Measurements from ENCODE around the gene PDCD5. TPM values are rescaled to one million over a fixed set of nuclear protein-coding genes. Genes with fewer than 3 reads are reported as not detected.
"Not testable (repeated sequence)": the region's sequence is repeated elsewhere in the genome, so short reads cannot be mapped to it uniquely, and the experiment has no call there.

Gene PDCD5
- total RNA-seq, 1 donor from 2014 or later, result 203 TPM

DNA sequence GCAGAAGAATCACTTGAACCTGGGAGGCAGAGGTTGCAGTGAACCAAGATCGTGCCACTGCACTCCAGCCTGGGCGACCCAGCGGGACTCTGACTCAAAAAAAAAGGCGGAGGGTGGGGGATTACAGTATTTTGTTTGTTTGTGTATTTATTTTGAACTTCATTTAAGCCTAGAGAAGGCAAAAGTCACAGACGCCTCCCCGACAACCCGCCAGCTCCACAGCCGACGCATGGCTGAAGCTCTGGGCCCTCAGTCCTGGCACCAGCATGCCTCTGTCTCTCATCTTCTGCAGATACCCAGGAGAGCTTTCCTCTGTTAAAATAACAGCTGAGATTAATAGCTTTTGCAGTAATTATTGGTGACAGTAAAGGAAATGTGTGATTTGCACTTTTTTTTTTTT is 17.2 kb upstream of the PDCD5 start:
- Mint-ChIP-seq H3K36me3 (ENCODE audit: low read depth) (no peaks in the 10 kb centered on the region), H3K4me3 (no peak overlapping the region), H3K4me1 (ENCODE audit: low read depth) (peaks cover 4% of the 10 kb centered on the region), H3K27me3 (ENCODE audit: insufficient read depth) (peaks cover 2% of the 10 kb centered on the region), H3K27ac (no peak overlapping the region), H3K9me3 (no peaks in the 10 kb centered on the region)
- intact Hi-C loops (cut with micrococcal nuclease), result no loop called here
- DNase-seq (ENCODE audit: low spot score), result no peak

DNA sequence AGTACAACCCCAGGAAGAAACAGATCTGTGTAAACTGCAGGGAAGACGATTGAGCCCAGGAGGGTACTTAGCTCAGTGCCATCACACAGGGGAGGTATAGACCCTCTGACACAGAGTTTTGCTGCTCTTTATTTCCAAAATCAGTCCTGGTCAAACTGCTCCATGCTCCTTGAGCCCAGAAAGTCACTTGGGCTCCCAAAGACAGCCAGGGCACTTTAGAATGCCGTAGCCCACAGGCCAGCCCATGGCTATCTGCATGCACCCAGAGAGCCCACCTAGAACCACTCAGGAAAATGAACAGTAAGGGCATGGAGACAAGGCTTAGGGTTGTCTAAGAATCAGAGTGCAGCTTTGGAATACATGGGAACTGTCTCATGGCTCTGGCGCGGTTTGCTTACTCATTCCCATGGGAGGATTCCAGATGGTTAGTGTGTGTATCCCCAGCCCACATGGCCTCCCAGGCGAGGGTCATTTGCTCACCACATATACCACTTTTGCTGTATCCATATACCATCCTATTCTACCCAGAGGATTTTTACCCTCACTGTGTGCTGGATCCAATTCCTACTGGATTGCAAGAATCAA is 14.7 kb upstream of the PDCD5 start:
- H3K27ac Mint-ChIP-seq, result no peak overlapping the region
- H3K9me3 Mint-ChIP-seq, result no peaks in the 10 kb centered on the region
- intact Hi-C loops (cut with micrococcal nuclease), result no loop called here
- H3K36me3 Mint-ChIP-seq (ENCODE audit: low read depth), result no peaks in the 10 kb centered on the region
- no peak for DNase-seq (ENCODE audit: low spot score)
- H3K4me3 Mint-ChIP-seq, result no peak overlapping the region
- H3K27me3 Mint-ChIP-seq (ENCODE audit: insufficient read depth), result peaks cover 4% of the 10 kb centered on the region
- peaks cover 6% of the 10 kb centered on the region for H3K4me1 Mint-ChIP-seq (ENCODE audit: low read depth)

DNA sequence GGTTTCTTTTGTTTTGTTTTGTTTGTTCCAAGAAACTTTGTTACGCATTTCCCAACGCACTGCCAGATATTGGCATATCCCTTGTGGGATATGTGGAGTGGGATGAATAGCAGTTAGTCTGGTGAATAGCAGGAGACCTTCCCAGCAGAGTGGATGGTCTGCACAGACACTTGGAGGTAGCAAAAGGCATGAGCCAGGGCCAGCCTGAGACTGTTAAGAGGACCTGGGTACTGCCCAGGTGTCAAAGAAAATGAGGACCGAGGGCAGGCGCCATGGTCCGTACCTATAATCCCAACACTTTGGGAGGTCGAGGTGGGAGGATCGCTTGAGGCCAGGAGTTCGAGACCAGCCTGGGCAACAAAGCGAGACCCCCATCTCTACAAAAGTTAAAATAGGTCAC is 13.5 kb upstream of the PDCD5 start:
- Mint-ChIP-seq H3K27me3 (ENCODE audit: insufficient read depth) (peaks cover 4% of the 10 kb centered on the region), H3K9me3 (no peaks in the 10 kb centered on the region), H3K4me3 (no peak overlapping the region), H3K27ac (no peak overlapping the region), H3K4me1 (ENCODE audit: low read depth) (peaks cover 7% of the 10 kb centered on the region), H3K36me3 (ENCODE audit: low read depth) (no peaks in the 10 kb centered on the region)
- DNase-seq (ENCODE audit: low spot score), result no peak
- intact Hi-C loops (cut with micrococcal nuclease), result no loop called here

DNA sequence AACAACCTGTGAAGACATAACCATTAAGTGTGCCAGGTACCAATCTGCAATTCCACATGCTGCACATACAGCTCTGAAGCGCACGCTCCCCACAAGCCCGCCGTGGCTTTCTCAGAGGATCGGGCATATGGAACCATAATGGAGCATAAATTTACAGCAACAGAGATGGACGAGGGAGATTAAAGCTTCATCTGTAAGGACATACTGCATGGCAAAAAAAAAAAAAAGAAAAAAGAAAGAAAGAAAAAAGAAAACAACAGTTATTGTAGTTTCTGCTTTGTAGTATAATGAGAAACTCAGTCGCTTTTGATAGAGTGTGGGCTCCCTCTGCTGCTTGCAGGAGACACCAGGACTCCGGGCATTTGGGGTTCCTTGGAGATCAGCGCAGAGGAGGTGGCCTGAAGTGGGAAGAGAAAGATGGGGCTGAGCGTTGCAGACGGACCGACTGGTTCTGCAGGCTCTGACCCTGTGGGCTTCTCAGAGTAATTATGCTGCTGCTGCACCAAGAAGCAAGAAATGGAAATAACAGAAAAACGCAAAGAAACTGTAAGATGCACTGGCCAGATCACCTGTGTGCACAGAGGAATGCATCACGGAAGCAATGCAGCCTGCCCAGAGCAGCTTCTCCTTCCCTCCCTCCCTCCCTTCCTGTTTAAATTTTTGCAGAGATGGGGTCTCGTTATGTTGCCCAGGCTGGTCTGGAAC is 10.8 kb upstream of the PDCD5 start:
- H3K4me3 Mint-ChIP-seq, result no peak overlapping the region
- no peak for DNase-seq (ENCODE audit: low spot score)
- H3K27me3 Mint-ChIP-seq (ENCODE audit: insufficient read depth), result peaks cover 6% of the 10 kb centered on the region

DNA sequence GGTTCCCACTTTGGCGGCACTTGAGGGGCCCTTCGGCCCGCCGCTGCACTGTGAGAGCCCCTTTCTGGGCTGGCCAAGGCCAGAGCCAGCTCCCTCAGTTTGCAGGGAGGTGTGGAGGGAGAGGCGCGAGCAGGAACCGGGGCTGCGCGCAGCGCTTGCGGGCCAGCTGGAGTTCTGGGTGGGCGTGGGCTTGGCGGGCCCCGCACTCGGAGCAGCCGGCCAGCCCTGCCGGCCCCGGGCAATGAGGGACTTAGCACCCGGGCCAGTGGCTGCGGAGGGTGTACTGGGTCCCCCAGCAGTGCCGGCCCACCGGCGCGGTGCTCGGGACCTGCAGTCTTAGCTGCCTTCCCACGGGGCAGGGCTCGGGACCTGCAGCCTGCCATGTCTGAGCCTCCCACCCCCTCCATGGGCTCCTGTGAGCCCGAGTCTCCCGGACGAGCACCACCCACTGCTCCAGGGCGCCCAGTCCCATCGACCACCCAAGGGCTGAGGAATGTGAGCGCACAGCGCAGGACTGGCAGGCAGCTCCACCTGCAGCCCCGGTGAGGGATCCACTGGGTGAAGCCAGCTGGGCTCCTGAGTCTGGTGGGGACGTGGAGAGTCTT is 9.4 kb upstream of the PDCD5 start:
- H3K27ac Mint-ChIP-seq; H3K9me3 Mint-ChIP-seq; DNase-seq (ENCODE audit: low spot score); H3K27me3 Mint-ChIP-seq (ENCODE audit: insufficient read depth); H3K4me3 Mint-ChIP-seq; intact Hi-C loops (cut with micrococcal nuclease); H3K36me3 Mint-ChIP-seq (ENCODE audit: low read depth): not testable (repeated sequence)
- peaks cover 14% of the 10 kb centered on the region for H3K4me1 Mint-ChIP-seq (ENCODE audit: low read depth)

More for the DNA sequence above, 10.8 kb upstream of the PDCD5 start:
- H3K4me1 Mint-ChIP-seq (ENCODE audit: low read depth), result peaks cover 14% of the 10 kb centered on the region
- intact Hi-C loops (cut with micrococcal nuclease), result loop anchor here (1.0 kb wide), 2 partner anchors 107 to 230 kb away; no protein-coding TSS in a partner anchor
- no peaks in the 10 kb centered on the region for H3K36me3 Mint-ChIP-seq (ENCODE audit: low read depth)
- no peaks in the 10 kb centered on the region for H3K9me3 Mint-ChIP-seq
- H3K27ac Mint-ChIP-seq, result no peak overlapping the region

DNA sequence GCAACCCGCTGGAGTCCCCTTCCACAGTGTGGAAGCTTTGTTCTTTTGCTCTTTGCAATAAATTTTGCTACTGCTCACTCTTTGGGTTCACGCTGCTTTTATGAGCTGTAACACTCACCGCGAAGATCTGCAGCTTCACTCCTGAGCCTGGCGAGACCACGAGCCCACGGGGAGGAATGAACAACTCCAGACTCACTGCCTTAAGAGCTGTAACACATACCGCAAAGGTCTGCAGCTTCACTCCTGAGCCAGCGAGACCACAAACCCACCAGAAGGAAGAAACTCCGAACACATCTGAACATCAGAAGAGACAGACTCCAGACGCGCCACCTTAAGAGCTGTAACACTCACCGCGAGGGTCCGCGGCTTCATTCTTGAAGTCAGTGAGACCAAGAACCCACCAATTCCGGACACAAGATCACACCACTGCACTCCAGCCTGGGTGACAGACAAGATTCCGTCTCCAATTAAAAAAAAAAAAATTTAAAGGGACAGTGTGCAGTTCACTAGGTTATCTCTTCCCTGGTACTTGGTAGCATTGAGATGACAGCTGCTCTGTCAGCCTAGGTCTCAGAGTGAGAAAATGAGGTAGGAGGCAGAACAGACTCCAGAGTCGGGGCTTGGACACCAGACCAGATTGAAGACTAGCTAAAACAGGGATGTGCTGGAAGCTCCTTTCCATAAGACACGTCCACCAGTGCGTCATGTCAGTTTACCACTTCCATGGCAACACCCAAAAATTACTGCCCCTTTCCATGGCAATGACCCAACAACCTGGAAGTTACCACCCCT is 8.1 kb upstream of the PDCD5 start:
- peaks cover 14% of the 10 kb centered on the region for H3K4me1 Mint-ChIP-seq (ENCODE audit: low read depth)
- intact Hi-C loops (cut with micrococcal nuclease); DNase-seq (ENCODE audit: low spot score); H3K36me3 Mint-ChIP-seq (ENCODE audit: low read depth); H3K9me3 Mint-ChIP-seq: not testable (repeated sequence)
- peaks cover 12% of the 10 kb centered on the region for H3K27me3 Mint-ChIP-seq (ENCODE audit: insufficient read depth)
- H3K27ac Mint-ChIP-seq, result peak overlapping the region; percentile 13
- H3K4me3 Mint-ChIP-seq, result peak overlapping the region; percentile 64

DNA sequence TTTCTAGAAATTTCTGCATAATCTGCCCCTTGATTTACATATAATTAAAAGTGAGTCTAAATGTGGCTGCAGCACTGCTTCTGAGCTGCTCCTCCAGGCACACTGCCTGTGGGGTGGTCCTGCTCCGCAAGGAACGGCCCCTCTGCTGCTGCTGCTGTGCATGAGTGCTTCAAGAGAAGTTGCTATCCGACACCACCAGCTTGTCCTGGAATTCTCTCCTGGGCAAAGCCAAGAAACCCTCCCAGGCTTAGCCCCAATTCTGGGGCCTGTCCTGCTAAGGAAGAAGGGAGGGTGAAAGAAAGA is 7.5 kb upstream of the PDCD5 start:
- peaks cover 5% of the 10 kb centered on the region for H3K9me3 Mint-ChIP-seq
- H3K4me1 Mint-ChIP-seq (ENCODE audit: low read depth), result peaks cover 14% of the 10 kb centered on the region
- H3K4me3 Mint-ChIP-seq, result no peak overlapping the region
- H3K36me3 Mint-ChIP-seq (ENCODE audit: low read depth), result no peaks in the 10 kb centered on the region
- intact Hi-C loops (cut with micrococcal nuclease), result no loop called here
- no peak overlapping the region for H3K27ac Mint-ChIP-seq
- H3K27me3 Mint-ChIP-seq (ENCODE audit: insufficient read depth), result peaks cover 12% of the 10 kb centered on the region
- no peak for DNase-seq (ENCODE audit: low spot score)

DNA sequence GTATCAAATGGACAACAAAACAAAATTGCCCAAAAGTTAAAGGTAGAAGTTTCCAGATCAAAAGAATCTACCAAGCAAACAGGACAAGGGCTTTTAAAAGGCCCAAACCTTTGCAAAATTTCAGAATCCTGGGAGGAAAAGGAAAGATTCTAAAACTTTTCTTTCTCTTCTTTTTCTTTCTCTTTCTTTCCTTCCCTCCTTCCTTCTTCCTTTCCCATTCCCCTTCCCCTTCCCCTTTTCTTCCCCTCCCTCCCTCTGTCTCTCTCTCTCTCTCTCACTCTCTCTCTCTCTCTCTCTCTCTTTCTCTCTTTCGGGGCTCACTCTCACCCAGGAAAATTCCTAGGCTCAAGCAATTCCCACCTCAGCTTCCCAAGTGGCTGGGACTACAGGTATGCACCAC is 4.2 kb upstream of the PDCD5 start:
- Mint-ChIP-seq H3K36me3 (ENCODE audit: low read depth) (peaks cover 2% of the 10 kb centered on the region), H3K9me3 (peaks cover 5% of the 10 kb centered on the region), H3K4me1 (ENCODE audit: low read depth) (peaks cover 13% of the 10 kb centered on the region), H3K27me3 (ENCODE audit: insufficient read depth) (peaks cover 14% of the 10 kb centered on the region), H3K4me3 (no peak overlapping the region), H3K27ac (no peak overlapping the region)
- intact Hi-C loops (cut with micrococcal nuclease), result no loop called here
- DNase-seq (ENCODE audit: low spot score), result no peak

DNA sequence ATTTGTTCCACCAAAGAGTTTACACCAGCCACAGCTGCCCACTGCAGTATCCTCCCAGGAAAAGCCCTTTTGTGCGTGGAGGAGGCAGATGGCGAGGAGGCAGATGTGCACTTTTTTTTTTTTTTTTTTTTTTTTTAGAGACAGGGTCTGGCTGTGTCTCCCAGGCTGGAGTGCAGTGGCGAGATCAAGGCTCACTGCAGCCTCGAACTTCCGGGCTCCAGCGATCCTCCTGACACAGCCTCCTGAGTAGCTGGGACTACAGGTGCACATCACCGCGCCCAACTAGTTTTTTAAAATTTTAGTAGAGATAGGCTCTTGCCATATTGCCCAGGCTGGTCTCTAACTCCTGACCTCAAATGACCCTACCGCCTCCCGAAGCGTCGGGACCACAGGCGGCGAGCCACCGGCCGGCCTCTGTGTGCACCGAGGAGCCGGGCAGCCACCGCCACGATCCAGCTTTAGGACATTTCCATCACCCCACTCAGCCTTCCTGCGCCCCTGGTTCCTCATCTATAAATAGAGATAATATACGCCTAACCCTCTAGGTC is 563 bp upstream of the PDCD5 start:
- Mint-ChIP-seq H3K27me3 (ENCODE audit: insufficient read depth) (peaks cover 10% of the 10 kb centered on the region), H3K4me1 (ENCODE audit: low read depth) (peaks cover 27% of the 10 kb centered on the region), H3K36me3 (ENCODE audit: low read depth) (peaks cover 25% of the 10 kb centered on the region), H3K9me3 (peaks cover 4% of the 10 kb centered on the region), H3K27ac (peak overlapping the region; percentile 86), H3K4me3 (peak overlapping the region; percentile 96)
- intact Hi-C loops (cut with micrococcal nuclease), result loop anchor here (2.0 to 5.0 kb wide), 6 partner anchors 18 to 792 kb away; partner anchors contain the start of genes ANKRD27, CEBPG and RGS9BP
- DNase-seq (ENCODE audit: low spot score), result no peak

DNA sequence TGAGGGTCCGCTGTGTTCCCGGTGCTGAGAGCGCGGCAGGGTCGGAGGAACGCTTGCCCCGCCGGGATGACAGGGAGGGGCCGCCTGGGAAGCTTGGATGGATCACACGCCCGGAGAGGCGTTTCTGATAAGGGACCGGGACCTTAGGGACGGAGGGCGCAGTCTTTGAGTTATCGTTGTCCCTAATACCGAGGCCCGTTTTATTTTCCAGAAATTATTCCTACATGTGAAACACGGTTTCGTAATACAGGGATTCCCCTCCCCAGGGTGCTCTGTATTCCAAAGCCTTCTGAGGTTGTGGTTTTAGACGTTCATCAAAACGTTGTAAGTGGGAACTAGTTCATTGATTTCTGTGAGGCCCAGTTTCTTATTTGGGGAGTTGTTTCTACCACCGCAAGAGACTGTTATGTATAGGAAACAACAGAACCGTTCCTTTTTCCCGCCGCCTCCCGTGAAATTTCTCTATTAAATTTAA is 752 bp downstream of the PDCD5 start:
- H3K4me1 Mint-ChIP-seq (ENCODE audit: low read depth), result peaks cover 40% of the 10 kb centered on the region
- intact Hi-C loops (cut with micrococcal nuclease), result loop anchor here (1.0 to 5.0 kb wide), 8 partner anchors 17 to 791 kb away; partner anchors contain the start of genes ANKRD27, CEBPG, DPY19L3 and GPATCH1
- H3K27ac Mint-ChIP-seq, result peak overlapping the region; percentile 65
- no peak for DNase-seq (ENCODE audit: low spot score)
- H3K27me3 Mint-ChIP-seq (ENCODE audit: insufficient read depth), result peaks cover 8% of the 10 kb centered on the region
- no peaks in the 10 kb centered on the region for H3K9me3 Mint-ChIP-seq
- H3K36me3 Mint-ChIP-seq (ENCODE audit: low read depth), result peaks cover 36% of the 10 kb centered on the region
- H3K4me3 Mint-ChIP-seq, result peak overlapping the region; percentile 92

DNA sequence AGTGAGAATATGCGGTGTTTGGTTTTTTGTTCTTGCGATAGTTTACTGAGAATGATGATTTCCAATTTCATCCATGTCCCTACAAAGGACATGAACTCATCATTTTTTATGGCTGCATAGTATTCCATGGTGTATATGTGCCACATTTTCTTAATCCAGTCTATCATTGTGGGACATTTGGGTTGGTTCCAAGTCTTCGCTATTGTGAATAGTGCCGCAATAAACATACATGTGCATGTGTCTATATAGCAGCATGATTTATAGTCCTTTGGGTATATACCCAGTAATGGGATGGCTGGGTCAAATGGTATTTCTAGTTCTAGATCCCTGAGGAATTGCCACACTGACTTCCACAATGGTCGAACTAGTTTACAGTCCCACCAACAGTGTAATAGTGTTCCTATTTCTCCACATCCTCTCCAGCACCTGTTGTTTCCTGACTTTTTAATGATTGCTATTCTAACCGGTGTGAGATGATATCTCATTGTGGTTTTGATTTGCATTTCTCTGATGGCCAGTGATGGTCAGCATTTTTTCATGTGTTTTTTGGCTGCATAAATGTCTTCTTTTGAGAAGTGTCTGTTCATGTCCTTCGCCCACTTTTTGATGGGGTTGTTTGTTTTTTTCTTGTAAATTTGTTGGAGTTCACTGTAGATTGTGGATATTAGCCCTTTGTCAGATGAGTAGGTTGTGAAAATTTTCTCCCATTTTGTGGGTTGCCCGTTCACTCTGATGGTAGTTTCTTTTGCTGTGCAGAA is 6.9 kb downstream of the PDCD5 start:
- H3K27ac Mint-ChIP-seq; H3K4me3 Mint-ChIP-seq; intact Hi-C loops (cut with micrococcal nuclease); DNase-seq (ENCODE audit: low spot score); H3K27me3 Mint-ChIP-seq (ENCODE audit: insufficient read depth); H3K9me3 Mint-ChIP-seq: not testable (repeated sequence)
- H3K36me3 Mint-ChIP-seq (ENCODE audit: low read depth), result peaks cover 56% of the 10 kb centered on the region
- peaks cover 27% of the 10 kb centered on the region for H3K4me1 Mint-ChIP-seq (ENCODE audit: low read depth)

DNA sequence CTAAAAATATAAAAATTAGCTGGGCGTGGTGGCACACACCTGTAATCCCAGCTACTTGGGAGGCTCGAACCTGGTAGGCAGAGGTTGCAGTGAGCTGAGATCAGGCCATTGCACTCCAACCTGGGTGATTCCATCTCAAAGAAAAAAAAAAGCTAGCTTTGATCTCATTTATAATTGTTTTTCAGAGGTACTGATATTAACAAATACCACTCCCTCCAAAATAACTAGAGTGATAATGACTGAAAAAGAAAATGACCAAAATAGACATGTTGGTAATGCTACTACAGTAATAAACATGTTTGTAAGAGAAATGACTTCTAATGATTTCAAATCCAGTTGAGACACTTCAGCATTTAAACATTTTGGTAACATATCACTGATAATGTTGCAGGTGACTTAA is 13.0 kb downstream of the PDCD5 start:
- Mint-ChIP-seq H3K27me3 (ENCODE audit: insufficient read depth) (no peaks in the 10 kb centered on the region), H3K9me3 (no peaks in the 10 kb centered on the region), H3K4me3 (no peak overlapping the region), H3K4me1 (ENCODE audit: low read depth) (no peaks in the 10 kb centered on the region), H3K36me3 (ENCODE audit: low read depth) (peaks cover 57% of the 10 kb centered on the region), H3K27ac (no peak overlapping the region)
- DNase-seq (ENCODE audit: low spot score), result no peak
- intact Hi-C loops (cut with micrococcal nuclease), result no loop called here
